ENCODE data around the gene EPN1. TPM values are rescaled to one million over a fixed set of nuclear protein-coding genes. Genes with fewer than 3 reads are reported as not detected.

Gene EPN1
- total and polyA plus RNA-seq, 2 of the 8 experiments (the other 6 are each of a cell fraction or from before 2014, with no cell fraction given) = 49.6 to 200 TPM

DNA sequence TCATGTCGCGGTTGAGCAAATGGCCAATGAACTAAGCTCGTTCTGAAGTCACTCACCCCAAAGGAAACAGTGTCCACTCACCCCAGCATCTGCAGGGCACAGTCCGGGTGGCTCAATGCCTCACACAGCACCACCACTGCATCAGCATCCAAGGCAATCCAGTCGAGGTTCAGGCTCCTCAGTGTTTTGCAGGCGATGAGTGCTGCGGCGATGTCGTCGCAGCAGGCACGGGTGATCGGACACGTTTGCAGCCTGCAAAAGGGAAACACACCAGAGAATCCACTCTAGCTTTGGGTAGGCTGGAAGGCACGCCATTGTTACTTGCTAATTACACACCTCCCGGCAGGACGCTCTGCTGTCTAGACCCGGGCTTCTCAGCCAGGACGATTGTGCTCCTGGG, 36.7 kb downstream of the EPN1 start:
- Histone ChIP-seq H2BK120ac (replicated peaks; ENCODE audit: low read depth, low read length) (no peak overlapping the region), H3K4me2 (ENCODE audit: insufficient read depth in 1 of 2, low read depth in 2 of 2, low read length in 2 of 2) (no peak overlapping the region), H2BK15ac (ENCODE audit: low read length) (no peak overlapping the region), H3K79me1 (ENCODE audit: low read depth, low read length) (no peaks in the 10 kb centered on the region), H3K79me2 (ENCODE audit: control insufficient read depth in 1 of 2, insufficient read depth in 2 of 2, low read length in 2 of 2) (no peaks in the 10 kb centered on the region), H3K36me3 (ENCODE audit: control insufficient read depth in 2 of 4, insufficient read depth in 4 of 4, low read length in 3 of 4) (no peaks in the 10 kb centered on the region), H3K4me3 (ENCODE audit: extremely low read depth in 1 of 4, insufficient read depth in 2 of 4, low read depth in 3 of 4, low read length in 4 of 4) (no peak overlapping the region), H2BK5ac (ENCODE audit: low read depth, low read length) (no peak overlapping the region), H3K14ac (ENCODE audit: insufficient read length) (no peak overlapping the region), H3K27ac (ENCODE audit: low read depth, low read length) (no peak overlapping the region), H3K9me3 (ENCODE audit: insufficient read depth in 2 of 2, low read depth in 1 of 2, low read length in 1 of 2) (peaks cover 48 to 64% of the 10 kb centered on the region in 2 experiments), H3K23ac (ENCODE audit: insufficient read length) (no peak overlapping the region), H2BK12ac (ENCODE audit: low read depth, low read length) (no peak overlapping the region), H3K56ac (replicated peaks; ENCODE audit: insufficient read length, low read depth, low read length) (no peak overlapping the region), H3K9ac (replicated peaks in 1 of 4; ENCODE audit: extremely low read depth in 1 of 4, low read depth in 3 of 4, low read length in 3 of 4) (no peak overlapping the region), H3K27me3 (replicated peaks in 1 of 4; ENCODE audit: control insufficient read depth in 3 of 4, extremely low read depth in 1 of 4, insufficient read depth in 3 of 4, low read length in 3 of 4) (no peaks in the 10 kb centered on the region), H3K23me2 (ENCODE audit: low read depth, low read length) (no peaks in the 10 kb centered on the region), H3K18ac (ENCODE audit: extremely low read depth, low read length) (no peak overlapping the region), H4K8ac (ENCODE audit: extremely low read depth, insufficient read depth, low read length) (no peak overlapping the region), H4K91ac (replicated peaks; ENCODE audit: insufficient read length, low read length) (no peak overlapping the region), H4K20me1 (replicated peaks in 1 of 2; ENCODE audit: control insufficient read depth in 1 of 2, insufficient read depth in 2 of 2, low read length in 2 of 2) (no peaks in the 10 kb centered on the region), H3K4ac (replicated peaks; ENCODE audit: insufficient read length, low read depth, low read length) (no peak overlapping the region), H3K4me1 (replicated peaks in 1 of 4; ENCODE audit: control insufficient read depth in 3 of 4, insufficient read depth in 4 of 4, low read length in 3 of 4) (no peaks in the 10 kb centered on the region), H2BK20ac (ENCODE audit: low read length) (no peak overlapping the region), H4K5ac (ENCODE audit: insufficient read length, low read depth, low read length) (no peak overlapping the region), H2AK5ac (ENCODE audit: low read depth, low read length) (no peak overlapping the region), H2AFZ (ENCODE audit: low read length) (no peak overlapping the region)
- TF ChIP-seq FOSL1 (IDR thresholded peaks at IDR 0.05; ENCODE audit: insufficient read depth, low read depth, low read length) = no peak
- TF ChIP-seq, protein P1, sequence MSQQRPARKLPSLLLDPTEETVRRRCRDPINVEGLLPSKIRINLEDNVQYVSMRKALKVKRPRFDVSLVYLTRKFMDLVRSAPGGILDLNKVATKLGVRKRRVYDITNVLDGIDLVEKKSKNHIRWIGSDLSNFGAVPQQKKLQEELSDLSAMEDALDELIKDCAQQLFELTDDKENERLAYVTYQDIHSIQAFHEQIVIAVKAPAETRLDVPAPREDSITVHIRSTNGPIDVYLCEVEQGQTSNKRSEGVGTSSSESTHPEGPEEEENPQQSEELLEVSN (IDR thresholded peaks at IDR 0.05) = no peak
- ChIA-PET POLR2A (ENCODE audit: partially characterized antibody) (interaction anchor here (1.0 to 1.3 kb wide), 2 partner anchors 9 to 17 kb away, joined by 3 read pairs; no protein-coding TSS in a partner anchor), CTCF (ENCODE audit: partially characterized antibody) (no interaction called here)
- FAIRE-seq (no peak), DNase-seq (ENCODE audit: low read depth in 1 of 2, low spot score in 2 of 2) (no peak)
- 88% methylated on average over 18 of the region's 18 CpGs; no CpG with 5 or more reads in 1 of the 2 experiments for WGBS, 2 experiments (ENCODE audit: extremely low coverage in 1 of 2, insufficient coverage in 1 of 2, insufficient read length in 1 of 2, insufficient replicate concordance in 2 of 2, low coverage in 1 of 2, low lambda C conversion rate in 2 of 2, missing lambda C conversion rate in 1 of 2)

Data from H1 (cell line).